Measurements from ENCODE around the gene DMAP1.

- TF ChIP-seq CTCF (IDR thresholded peaks at IDR 0.05; ENCODE audit: low read depth, low read length) (no peak), EZH2phosphoT487 (IDR thresholded peaks at IDR 0.05; ENCODE audit: low read depth) (no peak)
These were observed 13.9 kb downstream of the DMAP1 start for GRCh38 chr1:44227211-44227610.

Data from OCI-LY3 (cell line).